A673 (cell line): ENCODE measurements around the gene TAGAP.

ENCODE experiments used
- CTCF ChIP-seq: fragments of 300-800, 200-600 bp; sonication (generic); conservative IDR thresholded peaks from 2 replicates; pipeline ENCODE4 v1.5.1; 2017; ENCODE audit warnings: low read depth, mild to moderate bottlenecking, antibody characterized with exemption, low read length, moderate library complexity, mixed read lengths
- EZH2 ChIP-seq: fragments of 200-600 bp; sonication (generic); IDR thresholded peaks from 2 replicates; pipeline ENCODE4 v1.6.1; 2017; ENCODE audit warnings: borderline replicate concordance, low read depth, mild to moderate bottlenecking, mixed read lengths, antibody characterized with exemption, low read length; ENCODE audit not compliant: poor library complexity, severe bottlenecking

DNA sequence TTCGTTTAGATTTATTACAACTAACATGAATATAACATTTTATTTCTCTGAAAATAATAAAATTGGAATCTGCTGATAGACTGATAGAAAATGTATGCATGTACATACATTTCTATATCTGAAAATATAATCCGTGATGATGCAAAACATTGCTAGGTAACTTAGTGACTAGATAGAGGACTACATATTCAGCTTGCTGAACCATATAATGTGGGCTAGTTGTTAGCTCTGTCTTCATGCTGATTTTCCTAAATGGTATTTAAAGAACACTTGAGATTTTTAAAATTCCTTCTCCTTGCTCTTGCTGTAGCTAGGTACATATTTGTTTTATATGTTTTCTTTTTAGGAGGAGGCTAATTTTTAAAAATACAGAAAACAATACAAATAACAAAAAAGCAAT lies 38.4 kb upstream of the TAGAP start:
- no peak for TF ChIP-seq EZH2
- no peak for TF ChIP-seq CTCF
